B cell (primary cell): Measurements from ENCODE around the gene AFG1L. TPM values are rescaled to one million over a fixed set of nuclear protein-coding genes. Genes with fewer than 3 reads are reported as not detected.

ENCODE experiments used
- ATAC-seq: fragments of 200-7000 bp; cut with Tn5 transposase; one replicate; pipeline ENCODE4 v1.10.0; 2021; ENCODE audit warnings: low read depth, mild to moderate bottlenecking, moderate number of reproducible peaks, moderate library complexity
- CTCF ChIA-PET: fragments of 350-600 bp; sonication (Branson Sonifier 250); formaldehyde crosslinking; loops from one replicate; lab custom pipeline; 2021; ENCODE audit warnings: antibody characterized with exemption, inconsistent platforms; lab: Charles Lee
- POLR2A ChIA-PET: fragments of 350-600 bp; sonication (Branson Sonifier 250); formaldehyde crosslinking; loops from one replicate; lab custom pipeline; 2021; ENCODE audit warnings: antibody characterized with exemption; lab: Charles Lee
- DNase-seq: peaks from one replicate; pipeline ENCODE4 v3.0.0; 2013
- H2AFZ ChIP-seq: 2 replicates; pipeline ENCODE4 v1.6.1; 2012; ENCODE audit warnings: mild to moderate bottlenecking, low read depth, low read length; ENCODE audit not compliant: insufficient read depth, poor library complexity, severe bottlenecking
- H3K27ac ChIP-seq, 2 donors: 1 replicate in 1 of 2; 2 replicates in 1 of 2; pipeline ENCODE4 v1.5.1; 2012 to 2013; ENCODE audit warnings: low read length in 2 of 2, mild to moderate bottlenecking in 2 of 2, moderate library complexity in 1 of 2
- H3K27me3 ChIP-seq, 4 experiments: fragments of 200-600 bp in 1 of 4; sonication (generic) in 1 of 4; replicated peaks in 1 of 4; 1 replicate in 2 of 4; 2 replicates in 2 of 4; pipeline versions ENCODE4 v1.6.1 to v1.7.0; 2013 to 2016; ENCODE audit warnings: low read length in 3 of 4, mild to moderate bottlenecking in 2 of 4, mixed read lengths in 1 of 4, moderate library complexity in 1 of 4; ENCODE audit not compliant: insufficient read depth in 4 of 4, control insufficient read depth in 3 of 4; ENCODE audit errors: control extremely low read depth in 1 of 4
- H3K36me3 ChIP-seq, 2 experiments: replicated peaks in 1 of 2; 1 replicate in 1 of 2; 2 replicates in 1 of 2; pipeline versions ENCODE4 v1.6.1 to v1.7.1; 2013; ENCODE audit warnings: low read length in 1 of 2; ENCODE audit not compliant: insufficient read depth in 2 of 2, control insufficient read depth in 1 of 2; ENCODE audit errors: control extremely low read depth in 1 of 2, extremely low read depth in 1 of 2
- H3K4me1 ChIP-seq, 2 donors: fragments of 200-600 bp in 1 of 2; sonication (generic) in 1 of 2; 1 replicate in 1 of 2; 2 replicates in 1 of 2; pipeline versions ENCODE4 v1.5.1 to v1.6.1; 2013 to 2017; ENCODE audit warnings: low read length in 2 of 2; ENCODE audit not compliant: control insufficient read depth in 2 of 2, insufficient read depth in 2 of 2
- H3K4me2 ChIP-seq: replicated peaks from 2 replicates; pipeline ENCODE3; 2012; ENCODE audit warnings: mild to moderate bottlenecking, low read depth, low read length; ENCODE audit not compliant: poor library complexity, severe bottlenecking
- H3K4me3 ChIP-seq, 5 experiments: fragments of 200-600 bp in 1 of 5; sonication (generic) in 1 of 5; 1 replicate in 3 of 5; 2 replicates in 2 of 5; pipeline versions ENCODE4 v1.5.1 to v1.7.0; 2011 to 2016; ENCODE audit warnings: low read length in 4 of 5, mild to moderate bottlenecking in 4 of 5, low read depth in 2 of 5, control low read depth in 1 of 5, moderate library complexity in 1 of 5; ENCODE audit not compliant: insufficient read depth in 1 of 5; ENCODE audit errors: control extremely low read depth in 1 of 5, extremely low read depth in 1 of 5
- H3K79me2 ChIP-seq: fragments of 200-600 bp; sonication (generic); one replicate; pipeline ENCODE4 v1.6.0; 2016; ENCODE audit warnings: low read length; ENCODE audit not compliant: control insufficient read depth, insufficient read depth
- H3K9ac ChIP-seq: fragments of 200-600 bp; sonication (generic); 2 replicates; pipeline ENCODE4 v1.6.1; 2017; ENCODE audit warnings: mild to moderate bottlenecking, low read length, moderate library complexity
- H3K9me3 ChIP-seq, 3 donors: one replicate each; pipeline versions ENCODE4 v1.6.1 to v1.7.1; 2013; ENCODE audit warnings: low read length in 2 of 3; ENCODE audit not compliant: control insufficient read depth in 2 of 3, insufficient read depth in 1 of 3; ENCODE audit errors: control extremely low read depth in 1 of 3
- H4K20me1 ChIP-seq: 2 replicates; pipeline ENCODE4 v1.6.0; 2012; ENCODE audit warnings: mild to moderate bottlenecking, low read length; ENCODE audit not compliant: insufficient read depth, control insufficient read depth, poor library complexity, severe bottlenecking
- H3K27ac Mint-ChIP-seq: one replicate; pipeline ENCODE4 v1.8.0; 2021; ENCODE audit warnings: mixed read lengths
- H3K27me3 Mint-ChIP-seq: one replicate; pipeline ENCODE4 v1.8.0; 2021; ENCODE audit warnings: mixed read lengths
- H3K4me1 Mint-ChIP-seq: one replicate; pipeline ENCODE4 v1.8.0; 2021; ENCODE audit warnings: mixed read lengths
- H3K4me3 Mint-ChIP-seq: one replicate; pipeline ENCODE4 v1.8.0; 2021; ENCODE audit warnings: mixed read lengths
- H3K9me3 Mint-ChIP-seq: one replicate; pipeline ENCODE4 v1.8.0; 2022; ENCODE audit warnings: mixed read lengths; ENCODE audit not compliant: insufficient read depth
- CTCF ChIP-seq: fragments of 200-600 bp; IDR thresholded peaks from one replicate; pipeline ENCODE4 v1.8.0; 2022; ENCODE audit warnings: antibody characterized with exemption, mild to moderate bottlenecking
- EZH2 ChIP-seq: IDR thresholded peaks from 2 replicates; pipeline ENCODE4 v1.6.1; 2012; ENCODE audit warnings: borderline replicate concordance, low read depth, mild to moderate bottlenecking, moderate library complexity, low read length; ENCODE audit not compliant: insufficient read depth, poor library complexity, severe bottlenecking
- WGBS: methylation state at CpG from one replicate; pipeline ENCODE4 v1.1.5; 2013; ENCODE audit warnings: missing lambda C conversion rate; ENCODE audit not compliant: insufficient coverage; 5-methylcytosine and 5-hydroxymethylcytosine counted together
- intact Hi-C: fragments of 100-400 bp; cut with micrococcal nuclease; formaldehyde crosslinking; loops from one replicate; pipeline ENCODE4 v1.10.0; 2022
- polyA plus RNA-seq: library from polyadenylated mRNA; depleted of rRNA; stranded (reverse); fragments of >200 nt; gene quantifications from 2 replicates; pipeline ENCODE4 v1.2.3, GENCODE V29; 2012
- total RNA-seq, 2 donors: library from RNA; stranded (reverse); fragments of 120-200 nt in 1 of 2; gene quantifications; 1 replicate in 1 of 2; 2 replicates in 1 of 2; pipeline versions ENCODE4 v1.2.3 to v1.2.4, GENCODE V29; 2013 to 2022

The AFG1L gene
- total and polyA plus RNA-seq, 2 donors (not counting 1 experiment from before 2014, with no cell fraction given): 1.8 to 14.2 TPM

GRCh38 chr6:108492131-108492766 is 197.4 kb downstream of the AFG1L start:
- Histone ChIP-seq H3K27me3 (no peaks in the 10 kb centered on the region), H3K9me3 (no peaks in the 10 kb centered on the region), H3K36me3 (peaks cover 0 to 1% of the 10 kb centered on the region in 2 experiments), H3K4me3 (no peak overlapping the region), H3K4me1 (no peaks in the 10 kb centered on the region), H3K9ac (no peak overlapping the region), H3K79me2 (no peaks in the 10 kb centered on the region), H3K4me2 (no peak overlapping the region), H2AFZ (no peak overlapping the region), H3K27ac (no peak overlapping the region), H4K20me1 (no peaks in the 10 kb centered on the region)
- Mint-ChIP-seq H3K4me3 (no peak overlapping the region), H3K4me1 (no peaks in the 10 kb centered on the region), H3K27ac (no peak overlapping the region), H3K27me3 (no peaks in the 10 kb centered on the region), H3K9me3 (no peaks in the 10 kb centered on the region)
- TF ChIP-seq CTCF: peak; percentile 78
- no peak for TF ChIP-seq EZH2
- CTCF ChIA-PET: interaction anchor here (0.6 to 7.9 kb wide), 44 partner anchors 8 to 1464 kb away, joined by 3 to 135 read pairs (median 4); partner anchors contain the start of gene SNX3
- DNase-seq (peak; percentile 65), ATAC-seq (peak; percentile 54)
- intact Hi-C loops: loop anchor here (1.0 kb wide), 1 partner anchor 242 kb away; no protein-coding TSS in a partner anchor
- POLR2A ChIA-PET: interaction anchor here (0.6 to 1.4 kb wide), 3 partner anchors 194 to 379 kb away, joined by 3 to 7 read pairs (median 3); no protein-coding TSS in a partner anchor

- intact Hi-C loops: no loop called here
- ChIA-PET POLR2A (no interaction called here), CTCF (interaction anchor here (0.8 to 7.9 kb wide), 7 partner anchors 10 to 382 kb away, joined by 3 to 135 read pairs (median 4); no protein-coding TSS in a partner anchor)
- Mint-ChIP-seq H3K4me1 (no peaks in the 10 kb centered on the region), H3K27me3 (no peaks in the 10 kb centered on the region), H3K4me3 (no peak overlapping the region), H3K9me3 (no peaks in the 10 kb centered on the region), H3K27ac (no peak overlapping the region)
- H3K4me2 ChIP-seq: no peak overlapping the region
- H4K20me1 ChIP-seq: no peaks in the 10 kb centered on the region
- H3K27ac ChIP-seq: no peak overlapping the region
- H2AFZ ChIP-seq: no peak overlapping the region
- H3K4me1 ChIP-seq: no peaks in the 10 kb centered on the region
- no peak overlapping the region for H3K4me3 ChIP-seq
- DNase-seq: no peak
- no peaks in the 10 kb centered on the region for H3K27me3 ChIP-seq
- no peak overlapping the region for H3K9ac ChIP-seq
- no peaks in the 10 kb centered on the region for H3K36me3 ChIP-seq
- TF ChIP-seq EZH2 (no peak), CTCF (no peak)
- H3K9me3 ChIP-seq: no peaks in the 10 kb centered on the region
- WGBS: no CpG with 5 or more reads among the region's 2 CpGs
- ATAC-seq: no peak
- no peaks in the 10 kb centered on the region for H3K79me2 ChIP-seq
Observed at GRCh38 chr6:108494434-108494833, 199.6 kb downstream of the AFG1L start.
